HG03175 (cell line): Measurements from ENCODE around the gene EMC10.

Experiments used
- ATAC-seq: cut with Tn5 transposase; IDR thresholded peaks from one replicate; pipeline ENCODE4 v1.9.1; 2021; ENCODE audit warnings: mild to moderate bottlenecking, moderate library complexity; ENCODE audit not compliant: unreplicated experiment

Gene EMC10

GRCh38 chr19:50537769-50538230 lies 61.5 kb downstream of the EMC10 start:
- ATAC-seq: no peak
